SK-N-SH treated with all-trans-retinoic acid at 6 μM for 48 hours (cell line): Measurements from ENCODE around the gene LYPD1.

Experiments used
- ATAC-seq: fragments of 200-7000 bp; cut with Tn5 transposase; 3 replicates; pipeline ENCODE4 v1.9.1; 2020; ENCODE audit warnings: mild to moderate bottlenecking, moderate library complexity
- ARNTL ChIP-seq: fragments of 450-650 bp; formaldehyde crosslinking; IDR thresholded peaks from 2 replicates; pipeline ENCODE4 v1.5.0; 2020; ENCODE audit warnings: low read depth, mild to moderate bottlenecking, moderate library complexity, borderline replicate concordance
- BACH2 ChIP-seq: fragments of 250-450 bp; sonication (Bioruptor Pico); IDR thresholded peaks from 2 replicates; pipeline ENCODE4 v1.9.0; 2021; ENCODE audit warnings: mild to moderate bottlenecking, borderline replicate concordance
- CSDC2 ChIP-seq: fragments of 250-450 bp; sonication (Bioruptor Pico); IDR thresholded peaks from 2 replicates; pipeline ENCODE4 v1.5.0; 2020; ENCODE audit warnings: mild to moderate bottlenecking, moderate library complexity
- ESRRG ChIP-seq: fragments of 250-450 bp; sonication (Bioruptor Pico); IDR thresholded peaks from 2 replicates; pipeline ENCODE4 v1.6.1; 2021; ENCODE audit warnings: mild to moderate bottlenecking
- GLIS3 ChIP-seq: fragments of 250-450 bp; sonication (Bioruptor Pico); IDR thresholded peaks from 2 replicates; pipeline ENCODE4 v1.5.0; 2020; ENCODE audit warnings: mild to moderate bottlenecking, moderate library complexity
- ISL1 ChIP-seq: fragments of 250-450 bp; sonication (Bioruptor Pico); IDR thresholded peaks from 2 replicates; pipeline ENCODE4 v2.1.2; 2022; ENCODE audit warnings: mild to moderate bottlenecking, moderate library complexity
- OSR1 ChIP-seq: fragments of 250-450 bp; sonication (Bioruptor Pico); IDR thresholded peaks from 2 replicates; pipeline ENCODE4 v1.8.0; 2022; ENCODE audit warnings: moderate library complexity, mild to moderate bottlenecking, inconsistent platforms
- PPARA ChIP-seq: fragments of 250-450 bp; sonication (Bioruptor Pico); IDR thresholded peaks from 2 replicates; pipeline ENCODE4 v1.5.0; 2020; ENCODE audit warnings: mild to moderate bottlenecking, borderline replicate concordance
- RARB ChIP-seq: fragments of 250-450 bp; sonication (Bioruptor Pico); IDR thresholded peaks from 2 replicates; pipeline ENCODE4 v1.8.0; 2021; ENCODE audit warnings: mild to moderate bottlenecking, moderate library complexity
- SNAI2 ChIP-seq: fragments of 250-450 bp; sonication (Bioruptor Pico); IDR thresholded peaks from 2 replicates; pipeline ENCODE4 v1.5.0; 2020; ENCODE audit warnings: mild to moderate bottlenecking, moderate library complexity
- TOX ChIP-seq: fragments of 250-450 bp; sonication (Bioruptor Pico); IDR thresholded peaks from 2 replicates; pipeline ENCODE4 v1.8.0; 2021; ENCODE audit warnings: mild to moderate bottlenecking, moderate library complexity, borderline replicate concordance
- ZC3H10 ChIP-seq: fragments of 250-450 bp; sonication (Bioruptor Pico); IDR thresholded peaks from 2 replicates; pipeline ENCODE4 v1.5.1; 2021; ENCODE audit warnings: mild to moderate bottlenecking, moderate library complexity
- ZFP3 ChIP-seq: fragments of 250-450 bp; sonication (Bioruptor Pico); IDR thresholded peaks from 2 replicates; pipeline ENCODE4 v1.5.0; 2020; ENCODE audit warnings: mild to moderate bottlenecking, moderate library complexity
- ZNF565 ChIP-seq: fragments of 450-650 bp; formaldehyde crosslinking; conservative IDR thresholded peaks from 2 replicates; pipeline ENCODE4 v1.5.0; 2020; ENCODE audit warnings: low read depth, mild to moderate bottlenecking, moderate library complexity
- ZNF70 ChIP-seq: fragments of 450-650 bp; formaldehyde crosslinking; IDR thresholded peaks from 2 replicates; pipeline ENCODE4 v1.5.0; 2020; ENCODE audit warnings: mild to moderate bottlenecking, moderate library complexity
- TF ChIP-seq, protein P1 (sequence below): fragments of 250-450 bp; sonication (Bioruptor Pico); IDR thresholded peaks from 2 replicates; pipeline ENCODE4 v1.8.0; 2021; ENCODE audit warnings: low read depth, mild to moderate bottlenecking, moderate library complexity, borderline replicate concordance
- TF ChIP-seq, protein P2 (sequence below): fragments of 250-450 bp; sonication (Bioruptor Pico); IDR thresholded peaks from 2 replicates; pipeline ENCODE4 v1.8.0; 2020; ENCODE audit warnings: mild to moderate bottlenecking, moderate library complexity, borderline replicate concordance
- TF ChIP-seq, protein P3 (sequence below): fragments of 250-450 bp; sonication (Bioruptor Pico); IDR thresholded peaks from 2 replicates; pipeline ENCODE4 v1.5.0; 2020; ENCODE audit warnings: mild to moderate bottlenecking, moderate library complexity
- TF ChIP-seq, protein P4 (sequence below): fragments of 250-450 bp; sonication (Bioruptor Pico); IDR thresholded peaks from 2 replicates; pipeline ENCODE4 v1.5.1; 2020; ENCODE audit warnings: low read depth, mild to moderate bottlenecking, moderate library complexity
- TF ChIP-seq, protein P5 (sequence below): fragments of 250-450 bp; sonication (Bioruptor Pico); IDR thresholded peaks from 2 replicates; pipeline ENCODE4 v1.5.1; 2021; ENCODE audit warnings: mild to moderate bottlenecking, moderate library complexity

Gene LYPD1

DNA sequence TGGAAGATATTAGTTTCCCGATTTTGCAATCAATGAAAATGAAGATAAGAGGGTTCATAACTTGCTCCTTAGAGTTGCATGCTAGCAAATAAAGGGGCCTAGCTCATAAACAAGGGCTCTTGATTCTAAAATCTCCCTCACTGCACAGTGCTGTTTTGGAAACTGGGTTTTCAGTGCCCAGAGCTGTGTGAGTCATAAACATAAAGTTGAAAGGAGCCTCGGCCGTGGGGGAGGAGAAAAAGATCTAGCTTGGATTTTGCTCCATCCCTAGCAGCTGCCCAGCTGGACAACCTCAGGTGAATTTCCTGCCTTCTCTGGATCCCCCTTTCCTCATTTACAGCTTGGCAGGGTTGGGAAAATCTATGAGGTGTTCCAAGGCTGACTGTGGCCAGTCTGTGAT lies 42.5 kb downstream of the LYPD1 start:
- ATAC-seq, result no peak
- no peak for TF ChIP-seq ZFP3 (CRISPR knock-in tag)
- TF ChIP-seq TOX (CRISPR knock-in tag), result no peak
- no peak for TF ChIP-seq OSR1 (CRISPR knock-in tag)
- no peak for TF ChIP-seq PPARA (CRISPR knock-in tag)
- TF ChIP-seq BACH2 (CRISPR knock-in tag), result no peak
- no peak for TF ChIP-seq ISL1 (CRISPR knock-in tag)
- TF ChIP-seq, protein P1, sequence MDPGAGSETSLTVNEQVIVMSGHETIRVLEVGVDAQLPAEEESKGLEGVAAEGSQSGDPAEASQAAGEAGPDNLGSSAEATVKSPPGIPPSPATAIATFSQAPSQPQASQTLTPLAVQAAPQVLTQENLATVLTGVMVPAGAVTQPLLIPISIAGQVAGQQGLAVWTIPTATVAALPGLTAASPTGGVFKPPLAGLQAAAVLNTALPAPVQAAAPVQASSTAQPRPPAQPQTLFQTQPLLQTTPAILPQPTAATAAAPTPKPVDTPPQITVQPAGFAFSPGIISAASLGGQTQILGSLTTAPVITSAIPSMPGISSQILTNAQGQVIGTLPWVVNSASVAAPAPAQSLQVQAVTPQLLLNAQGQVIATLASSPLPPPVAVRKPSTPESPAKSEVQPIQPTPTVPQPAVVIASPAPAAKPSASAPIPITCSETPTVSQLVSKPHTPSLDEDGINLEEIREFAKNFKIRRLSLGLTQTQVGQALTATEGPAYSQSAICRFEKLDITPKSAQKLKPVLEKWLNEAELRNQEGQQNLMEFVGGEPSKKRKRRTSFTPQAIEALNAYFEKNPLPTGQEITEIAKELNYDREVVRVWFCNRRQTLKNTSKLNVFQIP (CRISPR knock-in tag), result no peak
- TF ChIP-seq ZNF565 (CRISPR knock-in tag), result no peak
- TF ChIP-seq ZNF70, result no peak
- TF ChIP-seq ARNTL, result no peak
- no peak for TF ChIP-seq ESRRG (CRISPR knock-in tag)
- no peak for TF ChIP-seq ZC3H10 (CRISPR knock-in tag)

DNA sequence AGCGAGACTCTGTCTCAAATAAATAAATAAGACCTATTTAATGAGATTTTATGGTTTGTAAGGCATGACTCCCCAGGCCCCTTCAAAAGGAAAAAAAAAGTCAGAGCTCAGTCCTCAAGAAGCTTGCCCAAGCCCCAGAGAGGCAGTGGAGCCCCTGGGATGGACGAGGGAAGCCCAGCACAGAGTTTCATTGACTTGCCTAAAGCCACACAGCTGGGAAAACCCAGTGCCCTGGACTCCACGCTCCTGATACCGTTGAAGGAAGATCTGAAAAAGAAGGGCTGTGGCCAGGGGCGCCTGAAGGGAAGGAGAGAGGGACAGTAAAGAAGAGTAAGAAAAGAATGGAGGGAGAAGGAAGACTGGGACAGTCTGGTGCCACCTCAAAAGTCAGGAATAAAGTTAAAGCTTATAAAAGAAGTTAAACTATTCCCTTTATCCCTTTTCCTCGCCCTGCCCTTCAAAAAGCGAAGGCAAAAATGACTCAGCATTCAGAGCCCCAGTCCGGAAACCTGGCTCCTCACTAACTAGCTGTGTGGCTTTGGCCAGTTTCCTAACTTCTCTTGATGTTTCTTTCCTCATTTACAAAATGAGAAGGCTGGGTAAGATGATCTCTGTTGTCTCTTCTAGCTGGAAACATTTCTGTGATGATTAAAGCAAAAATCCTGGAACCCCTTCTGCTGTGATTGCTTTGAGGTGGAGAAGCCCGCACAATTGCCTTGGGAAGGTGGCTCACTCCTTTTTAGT lies 46.7 kb downstream of the LYPD1 start:
- ATAC-seq, result peak; percentile 84
- TF ChIP-seq, protein P2, sequence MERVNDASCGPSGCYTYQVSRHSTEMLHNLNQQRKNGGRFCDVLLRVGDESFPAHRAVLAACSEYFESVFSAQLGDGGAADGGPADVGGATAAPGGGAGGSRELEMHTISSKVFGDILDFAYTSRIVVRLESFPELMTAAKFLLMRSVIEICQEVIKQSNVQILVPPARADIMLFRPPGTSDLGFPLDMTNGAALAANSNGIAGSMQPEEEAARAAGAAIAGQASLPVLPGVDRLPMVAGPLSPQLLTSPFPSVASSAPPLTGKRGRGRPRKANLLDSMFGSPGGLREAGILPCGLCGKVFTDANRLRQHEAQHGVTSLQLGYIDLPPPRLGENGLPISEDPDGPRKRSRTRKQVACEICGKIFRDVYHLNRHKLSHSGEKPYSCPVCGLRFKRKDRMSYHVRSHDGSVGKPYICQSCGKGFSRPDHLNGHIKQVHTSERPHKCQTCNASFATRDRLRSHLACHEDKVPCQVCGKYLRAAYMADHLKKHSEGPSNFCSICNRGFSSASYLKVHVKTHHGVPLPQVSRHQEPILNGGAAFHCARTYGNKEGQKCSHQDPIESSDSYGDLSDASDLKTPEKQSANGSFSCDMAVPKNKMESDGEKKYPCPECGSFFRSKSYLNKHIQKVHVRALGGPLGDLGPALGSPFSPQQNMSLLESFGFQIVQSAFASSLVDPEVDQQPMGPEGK (CRISPR knock-in tag), result no peak
- TF ChIP-seq, protein P1 (CRISPR knock-in tag), result no peak
- TF ChIP-seq CSDC2 (CRISPR knock-in tag) (no peak), RARB (CRISPR knock-in tag) (no peak), ARNTL (no peak), ESRRG (CRISPR knock-in tag) (no peak), OSR1 (CRISPR knock-in tag) (no peak), SNAI2 (CRISPR knock-in tag) (no peak), ZNF565 (CRISPR knock-in tag) (no peak), GLIS3 (no peak), PPARA (CRISPR knock-in tag) (no peak), ZFP3 (CRISPR knock-in tag) (no peak), ISL1 (CRISPR knock-in tag) (no peak), BACH2 (CRISPR knock-in tag) (no peak)
- TF ChIP-seq, protein P3, sequence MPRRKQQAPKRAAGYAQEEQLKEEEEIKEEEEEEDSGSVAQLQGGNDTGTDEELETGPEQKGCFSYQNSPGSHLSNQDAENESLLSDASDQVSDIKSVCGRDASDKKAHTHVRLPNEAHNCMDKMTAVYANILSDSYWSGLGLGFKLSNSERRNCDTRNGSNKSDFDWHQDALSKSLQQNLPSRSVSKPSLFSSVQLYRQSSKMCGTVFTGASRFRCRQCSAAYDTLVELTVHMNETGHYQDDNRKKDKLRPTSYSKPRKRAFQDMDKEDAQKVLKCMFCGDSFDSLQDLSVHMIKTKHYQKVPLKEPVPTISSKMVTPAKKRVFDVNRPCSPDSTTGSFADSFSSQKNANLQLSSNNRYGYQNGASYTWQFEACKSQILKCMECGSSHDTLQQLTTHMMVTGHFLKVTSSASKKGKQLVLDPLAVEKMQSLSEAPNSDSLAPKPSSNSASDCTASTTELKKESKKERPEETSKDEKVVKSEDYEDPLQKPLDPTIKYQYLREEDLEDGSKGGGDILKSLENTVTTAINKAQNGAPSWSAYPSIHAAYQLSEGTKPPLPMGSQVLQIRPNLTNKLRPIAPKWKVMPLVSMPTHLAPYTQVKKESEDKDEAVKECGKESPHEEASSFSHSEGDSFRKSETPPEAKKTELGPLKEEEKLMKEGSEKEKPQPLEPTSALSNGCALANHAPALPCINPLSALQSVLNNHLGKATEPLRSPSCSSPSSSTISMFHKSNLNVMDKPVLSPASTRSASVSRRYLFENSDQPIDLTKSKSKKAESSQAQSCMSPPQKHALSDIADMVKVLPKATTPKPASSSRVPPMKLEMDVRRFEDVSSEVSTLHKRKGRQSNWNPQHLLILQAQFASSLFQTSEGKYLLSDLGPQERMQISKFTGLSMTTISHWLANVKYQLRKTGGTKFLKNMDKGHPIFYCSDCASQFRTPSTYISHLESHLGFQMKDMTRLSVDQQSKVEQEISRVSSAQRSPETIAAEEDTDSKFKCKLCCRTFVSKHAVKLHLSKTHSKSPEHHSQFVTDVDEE (CRISPR knock-in tag), result no peak
- TF ChIP-seq, protein P4, sequence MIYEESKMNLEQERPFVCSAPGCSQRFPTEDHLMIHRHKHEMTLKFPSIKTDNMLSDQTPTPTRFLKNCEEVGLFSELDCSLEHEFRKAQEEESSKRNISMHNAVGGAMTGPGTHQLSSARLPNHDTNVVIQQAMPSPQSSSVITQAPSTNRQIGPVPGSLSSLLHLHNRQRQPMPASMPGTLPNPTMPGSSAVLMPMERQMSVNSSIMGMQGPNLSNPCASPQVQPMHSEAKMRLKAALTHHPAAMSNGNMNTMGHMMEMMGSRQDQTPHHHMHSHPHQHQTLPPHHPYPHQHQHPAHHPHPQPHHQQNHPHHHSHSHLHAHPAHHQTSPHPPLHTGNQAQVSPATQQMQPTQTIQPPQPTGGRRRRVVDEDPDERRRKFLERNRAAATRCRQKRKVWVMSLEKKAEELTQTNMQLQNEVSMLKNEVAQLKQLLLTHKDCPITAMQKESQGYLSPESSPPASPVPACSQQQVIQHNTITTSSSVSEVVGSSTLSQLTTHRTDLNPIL, result no peak
- TF ChIP-seq, protein P5, sequence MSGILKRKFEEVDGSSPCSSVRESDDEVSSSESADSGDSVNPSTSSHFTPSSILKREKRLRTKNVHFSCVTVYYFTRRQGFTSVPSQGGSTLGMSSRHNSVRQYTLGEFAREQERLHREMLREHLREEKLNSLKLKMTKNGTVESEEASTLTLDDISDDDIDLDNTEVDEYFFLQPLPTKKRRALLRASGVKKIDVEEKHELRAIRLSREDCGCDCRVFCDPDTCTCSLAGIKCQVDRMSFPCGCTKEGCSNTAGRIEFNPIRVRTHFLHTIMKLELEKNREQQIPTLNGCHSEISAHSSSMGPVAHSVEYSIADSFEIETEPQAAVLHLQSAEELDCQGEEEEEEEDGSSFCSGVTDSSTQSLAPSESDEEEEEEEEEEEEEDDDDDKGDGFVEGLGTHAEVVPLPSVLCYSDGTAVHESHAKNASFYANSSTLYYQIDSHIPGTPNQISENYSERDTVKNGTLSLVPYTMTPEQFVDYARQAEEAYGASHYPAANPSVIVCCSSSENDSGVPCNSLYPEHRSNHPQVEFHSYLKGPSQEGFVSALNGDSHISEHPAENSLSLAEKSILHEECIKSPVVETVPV (CRISPR knock-in tag), result no peak
